ENCODE measurements around the gene KIF26A. TPM values are rescaled to one million over a fixed set of nuclear protein-coding genes. Genes with fewer than 3 reads are reported as not detected.

The KIF26A gene
- polyA plus RNA-seq, 1 donor from 2014 or later = 11.2 TPM

DNA sequence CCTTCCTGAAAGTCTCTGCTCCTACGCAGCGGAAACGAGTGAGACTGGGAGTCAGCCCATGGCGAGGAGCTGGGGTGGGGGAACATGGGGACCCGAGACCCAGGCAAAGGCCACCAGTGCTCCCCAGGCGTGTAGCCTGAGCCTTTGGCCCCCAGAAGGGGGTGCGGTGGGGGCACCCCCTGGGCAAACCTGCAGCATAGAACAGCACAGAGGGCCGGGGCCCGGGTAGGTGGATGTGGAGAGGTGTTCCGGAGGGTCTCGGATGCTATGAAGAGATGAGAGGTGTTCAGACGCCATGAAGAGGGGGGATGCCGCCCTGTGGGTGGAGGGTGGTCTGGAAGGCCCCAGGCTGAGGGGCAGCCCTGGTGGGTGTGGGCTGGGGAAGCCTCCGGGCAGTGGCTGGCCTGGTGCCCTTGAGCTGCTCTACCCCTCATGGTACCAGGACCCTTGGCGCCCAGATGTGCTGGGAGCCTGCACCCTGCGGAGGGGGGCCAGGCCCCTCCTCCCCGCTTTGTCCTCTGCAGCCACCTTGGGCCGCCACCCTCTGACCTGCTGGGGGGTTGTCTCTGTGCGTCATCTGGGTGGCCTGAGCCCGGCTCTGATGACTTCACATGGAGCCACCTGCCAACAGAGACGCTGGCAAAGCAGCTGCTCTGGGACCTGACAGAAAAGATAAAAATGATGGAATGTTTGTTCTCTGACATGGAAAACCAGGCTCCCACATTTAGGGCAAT, 83.4 kb downstream of the KIF26A start:
- Histone ChIP-seq H2AFZ (ENCODE audit: low read depth, low read length) (no peak overlapping the region), H3K4me3 (ENCODE audit: low read length) (no peak overlapping the region), H3F3A (ENCODE audit: insufficient read depth, low read length, poor library complexity, severe bottlenecking) (no peaks in the 10 kb centered on the region), H3K36me3 (ENCODE audit: insufficient read depth, low read length) (no peaks in the 10 kb centered on the region), H3K27me3 (ENCODE audit: insufficient read depth, low read depth, low read length) (no peaks in the 10 kb centered on the region), H3K4me2 (ENCODE audit: low read length) (no peak overlapping the region), H3K9ac (ENCODE audit: low read length) (no peak overlapping the region), H3K27ac (ENCODE audit: low read length) (no peak overlapping the region), H3K79me2 (replicated peaks; ENCODE audit: insufficient read depth, low read length) (no peaks in the 10 kb centered on the region), H4K20me1 (ENCODE audit: insufficient read depth) (no peaks in the 10 kb centered on the region), H3K9me2 (ENCODE audit: insufficient read depth, low read length) (no peaks in the 10 kb centered on the region), H3K9me3 (ENCODE audit: low read length) (no peaks in the 10 kb centered on the region)
- no peak for TF ChIP-seq TAF1 (IDR thresholded peaks at IDR 0.05; ENCODE audit: low read depth)
- TF ChIP-seq POLR2AphosphoS5 (IDR thresholded peaks at IDR 0.05) = no peak
- TF ChIP-seq, protein P1, sequence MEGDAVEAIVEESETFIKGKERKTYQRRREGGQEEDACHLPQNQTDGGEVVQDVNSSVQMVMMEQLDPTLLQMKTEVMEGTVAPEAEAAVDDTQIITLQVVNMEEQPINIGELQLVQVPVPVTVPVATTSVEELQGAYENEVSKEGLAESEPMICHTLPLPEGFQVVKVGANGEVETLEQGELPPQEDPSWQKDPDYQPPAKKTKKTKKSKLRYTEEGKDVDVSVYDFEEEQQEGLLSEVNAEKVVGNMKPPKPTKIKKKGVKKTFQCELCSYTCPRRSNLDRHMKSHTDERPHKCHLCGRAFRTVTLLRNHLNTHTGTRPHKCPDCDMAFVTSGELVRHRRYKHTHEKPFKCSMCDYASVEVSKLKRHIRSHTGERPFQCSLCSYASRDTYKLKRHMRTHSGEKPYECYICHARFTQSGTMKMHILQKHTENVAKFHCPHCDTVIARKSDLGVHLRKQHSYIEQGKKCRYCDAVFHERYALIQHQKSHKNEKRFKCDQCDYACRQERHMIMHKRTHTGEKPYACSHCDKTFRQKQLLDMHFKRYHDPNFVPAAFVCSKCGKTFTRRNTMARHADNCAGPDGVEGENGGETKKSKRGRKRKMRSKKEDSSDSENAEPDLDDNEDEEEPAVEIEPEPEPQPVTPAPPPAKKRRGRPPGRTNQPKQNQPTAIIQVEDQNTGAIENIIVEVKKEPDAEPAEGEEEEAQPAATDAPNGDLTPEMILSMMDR (IDR thresholded peaks at IDR 0.05; ENCODE audit: poor library complexity, severe bottlenecking) = no peak
- TF ChIP-seq SMC3 (conservative IDR thresholded peaks at IDR 0.05; ENCODE audit: poor library complexity) = no peak
- no peak for TF ChIP-seq EP300 (conservative IDR thresholded peaks at IDR 0.05; ENCODE audit: poor library complexity, severe bottlenecking)
- no peak for TF ChIP-seq EZH2 (IDR thresholded peaks at IDR 0.05; ENCODE audit: borderline replicate concordance, insufficient read depth, low read length, poor library complexity, severe bottlenecking)
- TF ChIP-seq RAD21 (conservative IDR thresholded peaks at IDR 0.05) = no peak
- no peak for TF ChIP-seq MXI1 (conservative IDR thresholded peaks at IDR 0.05; ENCODE audit: poor library complexity, severe bottlenecking)
- TF ChIP-seq, protein P2, sequence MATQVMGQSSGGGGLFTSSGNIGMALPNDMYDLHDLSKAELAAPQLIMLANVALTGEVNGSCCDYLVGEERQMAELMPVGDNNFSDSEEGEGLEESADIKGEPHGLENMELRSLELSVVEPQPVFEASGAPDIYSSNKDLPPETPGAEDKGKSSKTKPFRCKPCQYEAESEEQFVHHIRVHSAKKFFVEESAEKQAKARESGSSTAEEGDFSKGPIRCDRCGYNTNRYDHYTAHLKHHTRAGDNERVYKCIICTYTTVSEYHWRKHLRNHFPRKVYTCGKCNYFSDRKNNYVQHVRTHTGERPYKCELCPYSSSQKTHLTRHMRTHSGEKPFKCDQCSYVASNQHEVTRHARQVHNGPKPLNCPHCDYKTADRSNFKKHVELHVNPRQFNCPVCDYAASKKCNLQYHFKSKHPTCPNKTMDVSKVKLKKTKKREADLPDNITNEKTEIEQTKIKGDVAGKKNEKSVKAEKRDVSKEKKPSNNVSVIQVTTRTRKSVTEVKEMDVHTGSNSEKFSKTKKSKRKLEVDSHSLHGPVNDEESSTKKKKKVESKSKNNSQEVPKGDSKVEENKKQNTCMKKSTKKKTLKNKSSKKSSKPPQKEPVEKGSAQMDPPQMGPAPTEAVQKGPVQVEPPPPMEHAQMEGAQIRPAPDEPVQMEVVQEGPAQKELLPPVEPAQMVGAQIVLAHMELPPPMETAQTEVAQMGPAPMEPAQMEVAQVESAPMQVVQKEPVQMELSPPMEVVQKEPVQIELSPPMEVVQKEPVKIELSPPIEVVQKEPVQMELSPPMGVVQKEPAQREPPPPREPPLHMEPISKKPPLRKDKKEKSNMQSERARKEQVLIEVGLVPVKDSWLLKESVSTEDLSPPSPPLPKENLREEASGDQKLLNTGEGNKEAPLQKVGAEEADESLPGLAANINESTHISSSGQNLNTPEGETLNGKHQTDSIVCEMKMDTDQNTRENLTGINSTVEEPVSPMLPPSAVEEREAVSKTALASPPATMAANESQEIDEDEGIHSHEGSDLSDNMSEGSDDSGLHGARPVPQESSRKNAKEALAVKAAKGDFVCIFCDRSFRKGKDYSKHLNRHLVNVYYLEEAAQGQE (IDR thresholded peaks at IDR 0.05; ENCODE audit: borderline replicate concordance) = no peak

DNA sequence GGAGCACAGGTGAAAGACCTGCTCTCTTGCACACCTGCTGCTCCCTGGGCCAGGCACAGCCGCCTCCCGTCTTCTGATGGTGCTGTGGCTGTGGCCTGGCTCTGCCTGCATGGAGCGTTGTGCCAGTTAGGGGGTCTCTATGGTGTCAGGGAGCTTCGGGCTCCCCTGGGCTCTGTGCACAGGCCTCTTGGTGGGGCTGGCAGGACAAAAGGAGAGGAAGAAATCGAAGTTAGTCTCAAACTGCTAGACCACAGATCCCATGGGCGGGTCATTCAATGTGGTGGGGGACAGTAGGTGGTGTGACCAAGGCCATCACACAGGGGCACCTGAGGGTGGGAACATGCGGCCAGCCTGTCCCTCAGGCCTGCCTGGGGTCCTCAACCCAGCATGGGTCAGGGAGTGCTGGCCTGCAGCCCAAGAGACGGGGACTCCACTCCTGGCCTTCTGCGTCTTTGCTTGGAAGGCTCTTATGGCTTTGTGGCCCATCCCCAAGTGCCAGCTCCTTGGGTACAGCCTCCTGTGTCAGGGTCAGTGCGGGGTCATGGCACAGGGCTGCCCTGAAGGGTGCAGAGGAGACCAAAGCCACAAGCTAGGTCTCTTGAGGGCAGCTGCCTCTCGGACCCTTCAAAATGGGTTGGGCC, 84.1 kb downstream of the KIF26A start:
- no peak overlapping the region for H2AFZ ChIP-seq (ENCODE audit: low read depth, low read length)
- H3K27me3 ChIP-seq (ENCODE audit: insufficient read depth, low read depth, low read length) = no peaks in the 10 kb centered on the region
- no peaks in the 10 kb centered on the region for H3F3A ChIP-seq (ENCODE audit: insufficient read depth, low read length, poor library complexity, severe bottlenecking)
- no peak overlapping the region for H3K4me2 ChIP-seq (ENCODE audit: low read length)
- no peaks in the 10 kb centered on the region for H3K9me3 ChIP-seq (ENCODE audit: low read length)
- H3K9me2 ChIP-seq (ENCODE audit: insufficient read depth, low read length) = no peaks in the 10 kb centered on the region
- TF ChIP-seq MXI1 (conservative IDR thresholded peaks at IDR 0.05; ENCODE audit: poor library complexity, severe bottlenecking) = no peak
- no peak for TF ChIP-seq SMC3 (conservative IDR thresholded peaks at IDR 0.05; ENCODE audit: poor library complexity)
- TF ChIP-seq EP300 (conservative IDR thresholded peaks at IDR 0.05; ENCODE audit: poor library complexity, severe bottlenecking) = no peak
- TF ChIP-seq, protein P1 (IDR thresholded peaks at IDR 0.05; ENCODE audit: poor library complexity, severe bottlenecking) = no peak
- no peak for TF ChIP-seq POLR2AphosphoS5 (IDR thresholded peaks at IDR 0.05)
- TF ChIP-seq, protein P2 (IDR thresholded peaks at IDR 0.05; ENCODE audit: borderline replicate concordance) = no peak
- no peak for TF ChIP-seq TAF1 (IDR thresholded peaks at IDR 0.05; ENCODE audit: low read depth)
- TF ChIP-seq EZH2 (IDR thresholded peaks at IDR 0.05; ENCODE audit: borderline replicate concordance, insufficient read depth, low read length, poor library complexity, severe bottlenecking) = no peak
- TF ChIP-seq RAD21 (conservative IDR thresholded peaks at IDR 0.05) = no peak
- no peak overlapping the region for H3K27ac ChIP-seq (ENCODE audit: low read length)
- H3K36me3 ChIP-seq (ENCODE audit: insufficient read depth, low read length) = no peaks in the 10 kb centered on the region
- no peak overlapping the region for H3K9ac ChIP-seq (ENCODE audit: low read length)
- no peaks in the 10 kb centered on the region for H3K79me2 ChIP-seq (replicated peaks; ENCODE audit: insufficient read depth, low read length)
- H4K20me1 ChIP-seq (ENCODE audit: insufficient read depth) = no peaks in the 10 kb centered on the region
- no peak overlapping the region for H3K4me3 ChIP-seq (ENCODE audit: low read length)
